ENCODE measurements around the gene GADD45A. TPM values are rescaled to one million over a fixed set of nuclear protein-coding genes. Genes with fewer than 3 reads are reported as not detected.

Gene GADD45A
- total and polyA plus RNA-seq, 2 donors, result 17.8 to 182 TPM

DNA sequence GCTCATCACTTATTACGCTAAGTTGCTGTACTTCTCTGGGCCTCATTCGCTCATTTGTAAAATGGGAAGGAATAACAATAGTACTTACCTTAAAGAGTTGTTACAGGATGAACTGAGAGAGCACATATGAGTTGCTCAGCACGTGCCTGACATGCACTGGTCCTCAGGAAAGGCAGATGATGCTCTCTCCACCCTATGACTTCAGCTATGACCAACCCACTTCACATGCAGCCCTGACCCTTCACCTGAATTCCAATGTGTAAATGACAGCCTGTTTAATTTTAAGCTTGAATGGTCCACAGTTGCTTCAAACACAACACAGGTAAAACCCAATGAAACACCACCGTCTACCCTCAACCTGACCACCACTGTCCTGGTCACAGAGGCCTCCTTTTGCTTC is 32.9 kb downstream of the GADD45A start:
- DNase-seq (ENCODE audit: low read depth in 6 of 9, low spot score in 9 of 9), result no peak
- Histone ChIP-seq H3K9me3 (ENCODE audit: control insufficient read depth in 2 of 2, insufficient read depth in 1 of 2, low read length in 1 of 2) (no peaks in the 10 kb centered on the region), H3K27ac (ENCODE audit: low read depth in 1 of 2, low read length in 1 of 2) (no peak overlapping the region), H3K27me3 (ENCODE audit: control insufficient read depth in 2 of 2, insufficient read depth in 1 of 2, low read length in 1 of 2) (no peaks in the 10 kb centered on the region), H3K4me3 (ENCODE audit: low read length in 2 of 2) (no peak overlapping the region), H3K36me3 (ENCODE audit: control insufficient read depth in 2 of 2, insufficient read depth in 2 of 2, low read length in 1 of 2) (no peaks in the 10 kb centered on the region), H3K4me1 (ENCODE audit: control insufficient read depth in 2 of 2, insufficient read depth in 2 of 2, low read length in 2 of 2) (peaks cover 3 to 35% of the 10 kb centered on the region in 2 donors)
- 97% methylated on average over 4 of the region's 4 CpGs for WGBS

DNA sequence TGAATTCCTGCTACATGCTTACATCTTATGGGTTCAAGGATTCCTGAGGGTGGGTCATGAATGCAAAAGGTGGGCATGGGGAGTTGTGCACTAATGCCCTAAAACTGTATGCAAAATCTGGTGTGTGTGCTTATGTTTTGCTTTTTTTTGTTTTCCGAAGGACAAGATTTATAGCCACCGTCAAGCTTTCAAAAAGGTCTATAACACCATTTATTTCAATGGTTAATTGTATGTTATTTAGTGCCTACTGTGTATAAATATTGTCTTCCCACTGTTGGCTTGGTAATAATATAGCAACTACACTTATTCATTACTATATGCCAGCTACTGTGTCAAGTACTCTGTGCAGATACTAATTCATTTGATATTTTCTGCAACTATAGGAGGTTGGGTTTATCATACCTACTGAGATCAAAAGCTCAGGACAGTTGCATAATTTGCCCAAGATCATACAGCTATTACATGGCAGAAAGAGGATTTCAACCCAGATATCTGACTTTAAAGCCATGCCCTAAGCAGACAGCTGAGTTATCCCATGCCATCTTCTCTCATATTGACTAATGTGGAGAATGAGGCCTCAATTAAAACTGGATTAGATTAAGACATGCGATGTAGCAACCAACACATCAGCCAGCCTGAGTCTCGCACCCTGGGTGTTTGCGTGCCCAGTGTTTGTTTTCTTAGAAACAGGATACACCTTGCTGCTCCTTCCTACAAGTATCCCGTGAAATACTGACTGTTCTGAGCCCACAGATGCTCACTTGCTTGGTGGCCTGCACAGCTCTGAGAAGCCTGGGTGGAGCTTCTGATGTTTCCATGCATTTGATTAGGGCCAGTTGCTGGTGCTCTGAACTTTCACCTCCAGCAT is 34.6 kb downstream of the GADD45A start:
- H3K4me1 ChIP-seq (ENCODE audit: control insufficient read depth in 2 of 2, insufficient read depth in 2 of 2, low read length in 2 of 2), result peaks cover 0 to 26% of the 10 kb centered on the region in 2 donors
- no peak overlapping the region for H3K4me3 ChIP-seq (ENCODE audit: low read length in 2 of 2)
- WGBS, result 75% methylated on average over 6 of the region's 6 CpGs
- H3K27ac ChIP-seq (ENCODE audit: low read depth in 1 of 2, low read length in 1 of 2), result no peak overlapping the region
- no peak for DNase-seq (ENCODE audit: low read depth in 6 of 9, low spot score in 9 of 9)
- no peaks in the 10 kb centered on the region for H3K27me3 ChIP-seq (ENCODE audit: control insufficient read depth in 2 of 2, insufficient read depth in 1 of 2, low read length in 1 of 2)
- no peaks in the 10 kb centered on the region for H3K36me3 ChIP-seq (ENCODE audit: control insufficient read depth in 2 of 2, insufficient read depth in 2 of 2, low read length in 1 of 2)
- no peaks in the 10 kb centered on the region for H3K9me3 ChIP-seq (ENCODE audit: control insufficient read depth in 2 of 2, insufficient read depth in 1 of 2, low read length in 1 of 2)

DNA sequence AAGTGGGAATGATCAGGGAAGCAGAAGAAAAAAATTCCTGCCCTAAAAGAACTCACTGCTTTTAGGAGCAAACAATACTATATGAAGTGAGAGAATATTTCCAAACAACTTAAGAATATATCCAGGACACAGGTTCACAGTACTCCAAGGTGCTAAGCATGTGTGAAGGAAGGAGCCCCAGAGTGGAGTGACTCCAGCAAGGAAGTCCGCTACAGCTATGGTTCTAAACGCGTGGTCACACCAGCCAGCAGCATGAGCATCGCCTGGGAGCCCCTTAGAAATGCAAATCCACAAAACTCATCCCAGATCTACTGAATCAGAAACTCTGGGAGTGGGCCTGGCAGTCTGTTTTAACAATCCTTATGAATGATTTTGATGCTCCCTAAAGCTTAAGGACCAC is 36.1 kb downstream of the GADD45A start:
- no peak for DNase-seq (ENCODE audit: low read depth in 6 of 9, low spot score in 9 of 9)
- H3K27me3 ChIP-seq (ENCODE audit: control insufficient read depth in 2 of 2, insufficient read depth in 1 of 2, low read length in 1 of 2), result no peaks in the 10 kb centered on the region
- WGBS, result 99% methylated on average over 4 of the region's 4 CpGs
- no peak overlapping the region for H3K27ac ChIP-seq (ENCODE audit: low read depth in 1 of 2, low read length in 1 of 2)
- no peaks in the 10 kb centered on the region for H3K9me3 ChIP-seq (ENCODE audit: control insufficient read depth in 2 of 2, insufficient read depth in 1 of 2, low read length in 1 of 2)
- no peak overlapping the region for H3K4me3 ChIP-seq (ENCODE audit: low read length in 2 of 2)
- H3K36me3 ChIP-seq (ENCODE audit: control insufficient read depth in 2 of 2, insufficient read depth in 2 of 2, low read length in 1 of 2), result no peaks in the 10 kb centered on the region
- H3K4me1 ChIP-seq (ENCODE audit: control insufficient read depth in 2 of 2, insufficient read depth in 2 of 2, low read length in 2 of 2), result peaks cover 0 to 20% of the 10 kb centered on the region in 2 donors

DNA sequence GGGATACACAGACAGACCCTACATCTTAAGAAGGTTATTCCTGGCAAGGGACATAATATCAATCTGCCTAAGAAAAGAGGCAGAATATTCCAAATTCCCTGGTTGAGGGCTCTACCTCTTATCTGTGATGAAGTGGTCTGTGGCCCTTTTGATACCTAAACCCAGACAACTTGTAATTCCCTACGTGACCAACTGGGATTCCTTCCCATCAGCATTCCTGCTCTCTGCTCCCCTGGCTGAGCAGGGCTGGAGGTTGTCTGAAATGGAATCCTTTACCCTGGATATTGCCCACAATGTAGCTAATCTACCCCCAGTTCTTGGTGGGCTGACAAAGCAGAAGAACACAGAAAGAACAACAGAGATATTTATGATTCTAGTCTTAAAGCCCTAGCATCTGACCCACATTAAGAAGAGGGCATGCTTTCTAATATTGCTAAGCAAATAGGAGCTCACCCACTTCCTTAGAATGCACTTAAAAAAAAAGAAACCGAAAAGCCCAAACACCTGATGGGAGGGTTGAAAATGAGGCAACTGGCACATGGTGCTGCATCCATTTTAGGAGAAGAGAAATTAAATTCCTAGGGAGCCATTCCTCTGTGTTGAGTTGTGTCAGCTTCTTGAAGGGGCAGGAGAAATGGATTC is 36.8 kb downstream of the GADD45A start:
- Histone ChIP-seq H3K36me3 (ENCODE audit: control insufficient read depth in 2 of 2, insufficient read depth in 2 of 2, low read length in 1 of 2) (no peaks in the 10 kb centered on the region), H3K4me3 (ENCODE audit: low read length in 2 of 2) (no peak overlapping the region), H3K27me3 (ENCODE audit: control insufficient read depth in 2 of 2, insufficient read depth in 1 of 2, low read length in 1 of 2) (no peaks in the 10 kb centered on the region), H3K9me3 (ENCODE audit: control insufficient read depth in 2 of 2, insufficient read depth in 1 of 2, low read length in 1 of 2) (no peaks in the 10 kb centered on the region), H3K4me1 (ENCODE audit: control insufficient read depth in 2 of 2, insufficient read depth in 2 of 2, low read length in 2 of 2) (peaks cover 0 to 15% of the 10 kb centered on the region in 2 donors), H3K27ac (ENCODE audit: low read depth in 1 of 2, low read length in 1 of 2) (no peak overlapping the region)
- DNase-seq (ENCODE audit: low read depth in 6 of 9, low spot score in 9 of 9), result no peak
- WGBS, result 67% methylated on average over 2 of the region's 2 CpGs

DNA sequence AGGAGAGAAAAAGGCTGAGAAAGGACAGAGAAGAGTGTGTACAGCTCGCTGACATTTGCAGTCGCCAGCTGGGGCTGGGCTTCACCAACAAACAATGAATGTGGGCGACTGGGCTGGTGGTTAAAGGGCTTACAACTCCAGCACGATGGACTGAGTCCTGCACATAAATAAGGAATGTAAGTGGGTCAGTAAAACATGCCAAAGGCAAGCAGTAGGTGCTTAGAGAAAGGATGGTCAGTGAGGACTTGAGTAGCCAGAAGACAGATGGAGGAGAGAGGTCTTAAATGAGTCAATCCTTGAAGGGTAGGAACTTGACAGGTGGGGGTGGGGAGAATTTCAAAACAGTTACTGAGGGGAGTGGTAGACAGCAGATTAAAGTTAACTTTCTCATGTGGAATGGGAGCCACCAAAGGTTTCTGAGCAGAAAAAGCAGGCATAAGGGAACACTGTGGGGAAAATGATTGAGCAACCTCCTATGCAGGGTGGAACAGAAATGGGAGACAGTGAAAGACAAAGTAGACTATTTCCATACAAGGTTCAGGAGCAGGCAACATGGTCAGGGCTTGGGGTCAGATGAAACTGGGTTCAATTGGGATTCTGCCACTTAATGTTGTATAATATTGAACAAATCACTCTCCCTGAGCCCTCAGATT is 37.4 kb downstream of the GADD45A start:
- Histone ChIP-seq H3K9me3 (ENCODE audit: control insufficient read depth in 2 of 2, insufficient read depth in 1 of 2, low read length in 1 of 2) (no peaks in the 10 kb centered on the region), H3K4me1 (ENCODE audit: control insufficient read depth in 2 of 2, insufficient read depth in 2 of 2, low read length in 2 of 2) (peaks cover 0 to 14% of the 10 kb centered on the region in 2 donors), H3K27ac (ENCODE audit: low read depth in 1 of 2, low read length in 1 of 2) (no peak overlapping the region), H3K4me3 (ENCODE audit: low read length in 2 of 2) (no peak overlapping the region), H3K27me3 (ENCODE audit: control insufficient read depth in 2 of 2, insufficient read depth in 1 of 2, low read length in 1 of 2) (no peaks in the 10 kb centered on the region), H3K36me3 (ENCODE audit: control insufficient read depth in 2 of 2, insufficient read depth in 2 of 2, low read length in 1 of 2) (no peaks in the 10 kb centered on the region)
- no peak for DNase-seq (ENCODE audit: low read depth in 6 of 9, low spot score in 9 of 9)
- 94% methylated on average over 4 of the region's 4 CpGs for WGBS

GRCh38 chr1:67723126-67723525 is 38.1 kb downstream of the GADD45A start:
- peaks cover under 1 to 16% of the 10 kb centered on the region in 2 donors for H3K4me1 ChIP-seq (ENCODE audit: control insufficient read depth in 2 of 2, insufficient read depth in 2 of 2, low read length in 2 of 2)
- no peaks in the 10 kb centered on the region for H3K9me3 ChIP-seq (ENCODE audit: control insufficient read depth in 2 of 2, insufficient read depth in 1 of 2, low read length in 1 of 2)
- H3K27me3 ChIP-seq (ENCODE audit: control insufficient read depth in 2 of 2, insufficient read depth in 1 of 2, low read length in 1 of 2), result no peaks in the 10 kb centered on the region
- H3K36me3 ChIP-seq (ENCODE audit: control insufficient read depth in 2 of 2, insufficient read depth in 2 of 2, low read length in 1 of 2), result no peaks in the 10 kb centered on the region
- H3K27ac ChIP-seq (ENCODE audit: low read depth in 1 of 2, low read length in 1 of 2), result no peak overlapping the region
- no peak overlapping the region for H3K4me3 ChIP-seq (ENCODE audit: low read length in 2 of 2)
- DNase-seq (ENCODE audit: low read depth in 6 of 9, low spot score in 9 of 9), result no peak
- 93% methylated on average over 1 of the region's 1 CpG for WGBS

DNA sequence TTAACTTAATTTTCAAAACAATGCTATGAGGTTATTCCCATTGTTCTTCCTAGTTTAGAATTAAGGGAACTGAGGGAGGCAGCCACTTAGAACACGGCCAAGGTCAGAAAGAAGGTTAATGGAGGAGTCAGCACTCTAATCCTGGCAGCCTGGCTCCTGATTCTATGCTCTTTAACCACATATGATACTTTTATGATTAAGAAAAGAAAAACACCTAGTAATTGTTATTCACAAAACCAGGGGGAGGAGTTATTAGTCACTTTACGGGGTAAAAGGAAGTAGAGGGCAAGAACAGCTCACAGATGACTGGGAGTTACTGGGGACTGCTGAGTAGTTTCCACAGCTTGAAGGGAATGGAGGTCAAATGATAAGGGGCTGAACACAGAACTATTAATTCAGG is 38.6 kb downstream of the GADD45A start:
- no peak for DNase-seq (ENCODE audit: low read depth in 6 of 9, low spot score in 9 of 9)
- H3K36me3 ChIP-seq (ENCODE audit: control insufficient read depth in 2 of 2, insufficient read depth in 2 of 2, low read length in 1 of 2), result no peaks in the 10 kb centered on the region
- peaks cover 5 to 21% of the 10 kb centered on the region in 2 donors for H3K4me1 ChIP-seq (ENCODE audit: control insufficient read depth in 2 of 2, insufficient read depth in 2 of 2, low read length in 2 of 2)
- H3K9me3 ChIP-seq (ENCODE audit: control insufficient read depth in 2 of 2, insufficient read depth in 1 of 2, low read length in 1 of 2), result no peaks in the 10 kb centered on the region
- no peak overlapping the region for H3K4me3 ChIP-seq (ENCODE audit: low read length in 2 of 2)
- H3K27me3 ChIP-seq (ENCODE audit: control insufficient read depth in 2 of 2, insufficient read depth in 1 of 2, low read length in 1 of 2), result no peaks in the 10 kb centered on the region
- H3K27ac ChIP-seq (ENCODE audit: low read depth in 1 of 2, low read length in 1 of 2), result no peak overlapping the region
- WGBS, result 75% methylated on average over 2 of the region's 2 CpGs

DNA sequence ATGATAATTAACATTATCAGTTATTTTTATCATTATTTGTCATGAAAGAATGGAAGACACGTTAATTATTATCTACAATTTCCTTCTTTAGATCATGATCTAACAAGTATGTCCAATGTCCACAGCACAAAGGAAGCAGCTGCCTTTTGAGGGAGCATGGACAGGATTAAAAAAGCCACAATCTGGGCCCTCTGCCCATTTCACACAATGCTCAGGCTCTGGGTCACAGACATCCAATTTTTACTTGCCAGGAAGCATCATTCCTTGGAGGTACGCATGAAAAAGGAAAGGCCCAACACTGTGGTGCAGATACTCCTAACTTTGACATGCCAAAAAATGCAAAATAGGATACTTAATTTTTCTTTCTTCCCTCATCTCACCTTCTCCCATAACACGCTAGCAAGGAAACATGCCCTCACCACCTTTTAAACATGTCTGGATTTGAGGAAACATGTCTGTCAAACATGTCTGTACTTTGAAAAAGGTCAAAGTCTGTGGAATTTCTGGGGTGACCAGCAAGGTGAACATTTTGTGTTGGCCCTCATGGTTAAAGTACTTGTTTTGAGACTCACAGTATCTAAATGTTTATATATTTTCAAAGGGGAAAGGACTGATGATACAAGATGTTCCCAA is 40.0 kb downstream of the GADD45A start:
- H3K27ac ChIP-seq (ENCODE audit: low read depth in 1 of 2, low read length in 1 of 2), result no peak overlapping the region

GRCh38 chr1:67726224-67726623 is 41.2 kb downstream of the GADD45A start:
- Histone ChIP-seq H3K27me3 (ENCODE audit: control insufficient read depth in 2 of 2, insufficient read depth in 1 of 2, low read length in 1 of 2) (no peaks in the 10 kb centered on the region), H3K36me3 (ENCODE audit: control insufficient read depth in 2 of 2, insufficient read depth in 2 of 2, low read length in 1 of 2) (no peaks in the 10 kb centered on the region), H3K9me3 (ENCODE audit: control insufficient read depth in 2 of 2, insufficient read depth in 1 of 2, low read length in 1 of 2) (no peaks in the 10 kb centered on the region), H3K27ac (ENCODE audit: low read depth in 1 of 2, low read length in 1 of 2) (no peak overlapping the region), H3K4me3 (ENCODE audit: low read length in 2 of 2) (no peak overlapping the region), H3K4me1 (ENCODE audit: control insufficient read depth in 2 of 2, insufficient read depth in 2 of 2, low read length in 2 of 2) (peaks cover 7 to 29% of the 10 kb centered on the region in 2 donors)
- DNase-seq (ENCODE audit: low read depth in 6 of 9, low spot score in 9 of 9), result no peak

More for the DNA sequence above, 40.0 kb downstream of the GADD45A start:
- no peak for DNase-seq (ENCODE audit: low read depth in 6 of 9, low spot score in 9 of 9)
- H3K4me1 ChIP-seq (ENCODE audit: control insufficient read depth in 2 of 2, insufficient read depth in 2 of 2, low read length in 2 of 2), result peaks cover 7 to 26% of the 10 kb centered on the region in 2 donors
- H3K9me3 ChIP-seq (ENCODE audit: control insufficient read depth in 2 of 2, insufficient read depth in 1 of 2, low read length in 1 of 2), result no peaks in the 10 kb centered on the region
- H3K4me3 ChIP-seq (ENCODE audit: low read length in 2 of 2), result no peak overlapping the region
- 90% methylated on average over 3 of the region's 3 CpGs for WGBS
- no peaks in the 10 kb centered on the region for H3K27me3 ChIP-seq (ENCODE audit: control insufficient read depth in 2 of 2, insufficient read depth in 1 of 2, low read length in 1 of 2)
- H3K36me3 ChIP-seq (ENCODE audit: control insufficient read depth in 2 of 2, insufficient read depth in 2 of 2, low read length in 1 of 2), result no peaks in the 10 kb centered on the region
